Fibroblast of lung (primary cell): ENCODE data around the gene GRHPR. TPM values are rescaled to one million over a fixed set of nuclear protein-coding genes. Genes with fewer than 3 reads are reported as not detected.
A peak's percentile ranks its signal among the peaks of the same experiment; 100 is the strongest.

ENCODE experiments used
- DNase-seq, 2 donors: peaks; one replicate each; pipeline versions ENCODE4 v3.0.0 to v3.0.0-alpha.2; 2010; ENCODE audit warnings: low read depth in 2 of 2
- H2AFZ ChIP-seq: 2 replicates; pipeline ENCODE4 v1.5.1; 2012; ENCODE audit warnings: low read length, control low read depth, inconsistent platforms
- H3K27ac ChIP-seq: 2 replicates; pipeline ENCODE4 v1.5.1; 2011; ENCODE audit warnings: low read length, control low read depth; ENCODE audit not compliant: insufficient read depth
- H3K27me3 ChIP-seq: 2 replicates; pipeline ENCODE4 v1.5.1; 2011; ENCODE audit warnings: mild to moderate bottlenecking, low read length; ENCODE audit not compliant: control insufficient read depth, insufficient read depth
- H3K36me3 ChIP-seq: 2 replicates; pipeline ENCODE4 v1.5.1; 2011; ENCODE audit warnings: low read length; ENCODE audit not compliant: control insufficient read depth, insufficient read depth
- H3K4me1 ChIP-seq: 2 replicates; pipeline ENCODE4 v1.5.1; 2011; ENCODE audit warnings: low read length; ENCODE audit not compliant: control insufficient read depth, insufficient read depth; ENCODE audit errors: extremely low read depth
- H3K4me2 ChIP-seq: 2 replicates; pipeline ENCODE4 v1.5.1; 2011; ENCODE audit warnings: low read length, control low read depth; ENCODE audit not compliant: insufficient read depth; ENCODE audit errors: extremely low read depth
- H3K4me3 ChIP-seq, 4 experiments: fragments of 200-600 bp in 1 of 4; sonication (generic) in 1 of 4; replicated peaks in 1 of 4; 2 replicates each; pipeline ENCODE4 v1.5.1; 2011 to 2016; ENCODE audit warnings: low read length in 4 of 4, low read depth in 3 of 4, mild to moderate bottlenecking in 3 of 4, control low read depth in 2 of 4, inconsistent platforms in 1 of 4, mixed read lengths in 1 of 4; ENCODE audit not compliant: insufficient read depth in 1 of 4; ENCODE audit errors: control extremely low read depth in 1 of 4
- H3K79me2 ChIP-seq: 2 replicates; pipeline ENCODE4 v1.5.1; 2012; ENCODE audit warnings: mild to moderate bottlenecking, low read length, inconsistent platforms; ENCODE audit not compliant: control insufficient read depth, insufficient read depth
- H3K9ac ChIP-seq: 2 replicates; pipeline ENCODE4 v1.5.1; 2011; ENCODE audit warnings: mild to moderate bottlenecking, low read length, control low read depth; ENCODE audit not compliant: insufficient read depth
- H3K9me3 ChIP-seq: 2 replicates; pipeline ENCODE4 v1.5.1; 2012; ENCODE audit warnings: low read depth, low read length; ENCODE audit not compliant: control insufficient read depth, insufficient read depth
- H4K20me1 ChIP-seq: 2 replicates; pipeline ENCODE4 v1.5.1; 2011; ENCODE audit warnings: low read length; ENCODE audit not compliant: control insufficient read depth, insufficient read depth; ENCODE audit errors: extremely low read depth
- EZH2 ChIP-seq: IDR thresholded peaks from 2 replicates; pipeline ENCODE4 v1.5.1; 2012; ENCODE audit warnings: low read length, control low read depth, mild to moderate bottlenecking; ENCODE audit errors: missing control alignments
- polyA plus RNA-seq, 2 donors: library from polyadenylated mRNA; depleted of rRNA in 1 of 2; stranded (reverse) in 1 of 2; unstranded in 1 of 2; fragments of >200 nt; gene quantifications; 2 replicates each; pipeline ENCODE4 v1.2.1, GENCODE V29; 2011 to 2012; ENCODE audit warnings: missing spikeins in 1 of 2
- total RNA-seq: library from RNA; depleted of rRNA; stranded (reverse); fragments of >200 nt; gene quantifications from 2 replicates; pipeline ENCODE4 v1.2.1, GENCODE V29; 2014
- TF ChIP-seq, protein P1 (sequence below), 2 donors: IDR thresholded peaks in 1 of 2; conservative IDR thresholded peaks in 1 of 2; 1 replicate in 1 of 2; 2 replicates in 1 of 2; pipeline ENCODE4 v1.5.1; 2011 to 2012; ENCODE audit warnings: low read length in 2 of 2, control low read depth in 1 of 2, inconsistent platforms in 1 of 2, low read depth in 1 of 2, mild to moderate bottlenecking in 1 of 2

Gene GRHPR
- total and polyA plus RNA-seq, 2 donors (not counting 1 experiment from before 2014, with no cell fraction given) = 107 to 108 TPM

DNA sequence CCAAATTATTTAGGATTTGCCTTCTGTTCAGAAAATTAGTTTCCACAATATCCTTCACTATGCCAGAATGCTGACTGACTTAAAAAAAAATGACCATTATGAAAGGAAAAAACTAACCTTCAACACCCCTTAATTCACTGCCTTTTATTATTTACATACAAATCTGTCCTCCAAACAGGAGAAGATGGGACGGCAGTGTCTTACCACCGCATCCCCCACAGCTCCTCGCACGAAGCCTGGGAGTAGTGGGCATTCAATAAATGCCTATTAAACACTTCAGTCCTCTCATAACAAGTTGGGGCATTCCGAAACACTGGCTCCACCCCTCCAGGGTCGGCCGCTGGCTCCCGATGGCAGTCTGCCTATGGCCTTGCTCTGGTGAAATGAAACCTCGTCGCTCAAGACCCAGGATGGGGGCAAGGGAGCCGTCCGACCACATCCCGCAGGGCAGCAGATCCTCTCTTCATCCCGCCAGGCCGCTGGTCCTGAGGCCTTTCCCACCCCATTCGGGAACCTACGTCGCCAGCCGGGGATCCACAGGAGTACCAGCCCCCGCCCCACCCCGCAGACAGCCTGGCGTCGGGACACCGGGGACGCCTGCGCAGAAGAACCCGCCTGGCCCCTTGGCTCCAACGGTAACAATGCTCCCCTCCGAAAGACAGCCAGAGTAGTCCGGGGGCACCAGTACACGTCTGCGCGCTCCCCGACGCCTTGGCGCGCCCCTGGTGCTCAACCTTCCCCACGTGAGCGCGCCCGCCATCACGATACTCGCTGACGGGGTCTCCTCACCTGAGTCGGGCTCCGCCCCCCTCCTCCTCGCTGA lies 42.1 kb downstream of the GRHPR start:
- no peaks in the 10 kb centered on the region for H3K27me3 ChIP-seq
- peak overlapping the region; percentile 92 for H3K4me2 ChIP-seq
- H3K36me3 ChIP-seq = no peaks in the 10 kb centered on the region
- TF ChIP-seq EZH2 = no peak
- TF ChIP-seq, protein P1, sequence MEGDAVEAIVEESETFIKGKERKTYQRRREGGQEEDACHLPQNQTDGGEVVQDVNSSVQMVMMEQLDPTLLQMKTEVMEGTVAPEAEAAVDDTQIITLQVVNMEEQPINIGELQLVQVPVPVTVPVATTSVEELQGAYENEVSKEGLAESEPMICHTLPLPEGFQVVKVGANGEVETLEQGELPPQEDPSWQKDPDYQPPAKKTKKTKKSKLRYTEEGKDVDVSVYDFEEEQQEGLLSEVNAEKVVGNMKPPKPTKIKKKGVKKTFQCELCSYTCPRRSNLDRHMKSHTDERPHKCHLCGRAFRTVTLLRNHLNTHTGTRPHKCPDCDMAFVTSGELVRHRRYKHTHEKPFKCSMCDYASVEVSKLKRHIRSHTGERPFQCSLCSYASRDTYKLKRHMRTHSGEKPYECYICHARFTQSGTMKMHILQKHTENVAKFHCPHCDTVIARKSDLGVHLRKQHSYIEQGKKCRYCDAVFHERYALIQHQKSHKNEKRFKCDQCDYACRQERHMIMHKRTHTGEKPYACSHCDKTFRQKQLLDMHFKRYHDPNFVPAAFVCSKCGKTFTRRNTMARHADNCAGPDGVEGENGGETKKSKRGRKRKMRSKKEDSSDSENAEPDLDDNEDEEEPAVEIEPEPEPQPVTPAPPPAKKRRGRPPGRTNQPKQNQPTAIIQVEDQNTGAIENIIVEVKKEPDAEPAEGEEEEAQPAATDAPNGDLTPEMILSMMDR (conservative IDR thresholded peaks at IDR 0.05 in 1 of 2, IDR thresholded peaks at IDR 0.05 in 1 of 2; ENCODE audit: low read depth in 1 of 2, low read length in 2 of 2) = no peak
- no peaks in the 10 kb centered on the region for H3K9me3 ChIP-seq
- no peaks in the 10 kb centered on the region for H4K20me1 ChIP-seq
- H3K9ac ChIP-seq = peak overlapping the region; percentile 99
- peak overlapping the region; percentile 89 for H2AFZ ChIP-seq
- peak overlapping the region; percentile 99 for H3K27ac ChIP-seq
- H3K4me3 ChIP-seq = peak overlapping the region; percentile 93 to 98 (median 96)
- H3K79me2 ChIP-seq = peaks cover 40% of the 10 kb centered on the region
- H3K4me1 ChIP-seq = peaks cover 8% of the 10 kb centered on the region
- peak; percentile 65 to 69 for DNase-seq

DNA sequence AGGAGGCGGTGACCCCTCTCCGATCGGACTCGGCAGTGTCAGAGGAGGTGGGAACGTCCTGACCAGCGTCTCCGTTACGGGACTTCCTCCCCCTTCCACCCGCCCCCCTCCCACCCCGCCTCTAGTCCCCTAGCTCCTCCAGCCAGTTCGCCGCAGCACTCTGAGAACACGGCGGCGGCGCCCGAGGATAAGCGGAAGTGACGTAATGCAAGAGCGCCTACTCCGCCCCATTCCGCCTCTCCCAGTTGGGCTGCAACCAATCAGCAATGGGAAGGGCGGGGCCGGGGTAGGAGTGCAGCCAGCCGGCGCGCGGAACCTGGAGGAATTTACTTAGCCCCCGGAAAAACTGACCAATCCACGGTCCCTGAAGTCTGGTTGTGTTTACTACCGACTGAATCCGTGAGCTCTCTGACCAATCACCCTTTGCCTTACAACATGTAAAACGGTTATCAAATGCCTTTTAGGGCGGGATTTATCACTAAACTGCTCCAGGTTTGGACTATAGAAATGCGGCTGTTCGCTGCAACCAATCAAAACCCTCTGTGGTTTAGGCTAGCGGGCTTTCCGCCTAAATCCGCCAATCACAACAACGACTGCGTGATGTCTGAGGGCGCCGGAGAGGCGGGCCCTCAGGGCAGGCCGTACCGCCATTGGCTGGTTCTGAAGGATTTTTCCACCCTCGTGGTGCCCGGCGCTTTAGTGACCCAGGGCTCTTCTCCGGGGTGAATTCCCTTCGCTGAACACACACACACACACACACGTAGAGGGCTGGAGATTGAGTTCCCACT lies 42.9 kb downstream of the GRHPR start, which contains the start of gene ZBTB5:
Gene ZBTB5 (minus strand): TSS at position 202 of the 788 bp plus-strand sequence. CDS start 22,899 bp downstream, outside the sequence.
- Histone ChIP-seq H2AFZ (peak within 1 kb of the TSS; percentile 89), H3K27me3 (no peaks in the 10 kb centered on the region), H3K27ac (peak within 1 kb of the TSS; percentile 99), H4K20me1 (no peaks in the 10 kb centered on the region), H3K79me2 (peaks cover 39% of the 10 kb centered on the region), H3K9me3 (no peaks in the 10 kb centered on the region), H3K36me3 (no peaks in the 10 kb centered on the region), H3K9ac (peak within 1 kb of the TSS; percentile 99), H3K4me3 (peak within 1 kb of the TSS; percentile 93 to 98 (median 96)), H3K4me1 (peaks cover 8% of the 10 kb centered on the region), H3K4me2 (peak within 1 kb of the TSS; percentile 99)
- no peak for TF ChIP-seq EZH2
- TF ChIP-seq, protein P1 (conservative IDR thresholded peaks at IDR 0.05 in 1 of 2, IDR thresholded peaks at IDR 0.05 in 1 of 2; ENCODE audit: low read depth in 1 of 2, low read length in 2 of 2) = no peak
- DNase-seq = peak; percentile 100
